Neural progenitor cell (in vitro differentiated cells): ENCODE data around the gene TRIM44.

Experiments used
- EZH2 ChIP-seq: fragments of 200-600 bp; sonication (generic); IDR thresholded peaks from 2 replicates; pipeline ENCODE4 v1.6.1; 2017; ENCODE audit warnings: antibody characterized with exemption, mild to moderate bottlenecking, moderate library complexity
- TF ChIP-seq, protein P1 (sequence below): fragments of 200-600 bp; sonication (generic); IDR thresholded peaks from 2 replicates; pipeline ENCODE4 v1.5.1; 2017; ENCODE audit warnings: antibody characterized with exemption, mild to moderate bottlenecking

DNA sequence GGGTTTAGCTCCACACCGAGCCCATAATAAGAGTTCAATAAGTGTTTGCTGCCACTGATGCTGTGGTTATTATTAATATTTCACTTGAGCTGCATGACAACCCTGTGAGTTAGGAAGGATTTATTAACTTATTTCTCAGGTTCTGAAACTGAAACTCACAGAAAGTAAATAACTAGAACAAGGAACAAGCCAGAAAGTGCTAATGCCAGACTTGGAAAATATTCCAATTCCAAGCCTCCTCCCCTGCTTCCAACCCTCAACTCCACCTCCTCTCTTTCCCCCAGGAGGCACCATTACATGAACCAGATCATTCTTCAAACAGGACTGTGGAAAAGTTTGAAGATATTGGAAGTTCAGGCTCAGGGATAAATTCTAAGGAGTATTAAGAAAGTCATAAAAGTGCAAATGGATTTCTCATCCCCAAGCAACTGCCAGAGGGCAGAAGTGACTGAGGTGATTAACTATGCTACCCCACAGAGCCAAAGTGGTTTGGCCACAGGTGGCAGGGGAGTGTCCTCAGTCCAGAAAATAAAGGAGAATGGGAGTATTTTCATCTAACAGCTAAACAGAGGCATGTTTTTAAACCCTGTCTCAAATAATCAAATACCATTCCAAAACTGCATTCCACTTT, 47.5 kb upstream of the TRIM44 start:
- TF ChIP-seq, protein P1, sequence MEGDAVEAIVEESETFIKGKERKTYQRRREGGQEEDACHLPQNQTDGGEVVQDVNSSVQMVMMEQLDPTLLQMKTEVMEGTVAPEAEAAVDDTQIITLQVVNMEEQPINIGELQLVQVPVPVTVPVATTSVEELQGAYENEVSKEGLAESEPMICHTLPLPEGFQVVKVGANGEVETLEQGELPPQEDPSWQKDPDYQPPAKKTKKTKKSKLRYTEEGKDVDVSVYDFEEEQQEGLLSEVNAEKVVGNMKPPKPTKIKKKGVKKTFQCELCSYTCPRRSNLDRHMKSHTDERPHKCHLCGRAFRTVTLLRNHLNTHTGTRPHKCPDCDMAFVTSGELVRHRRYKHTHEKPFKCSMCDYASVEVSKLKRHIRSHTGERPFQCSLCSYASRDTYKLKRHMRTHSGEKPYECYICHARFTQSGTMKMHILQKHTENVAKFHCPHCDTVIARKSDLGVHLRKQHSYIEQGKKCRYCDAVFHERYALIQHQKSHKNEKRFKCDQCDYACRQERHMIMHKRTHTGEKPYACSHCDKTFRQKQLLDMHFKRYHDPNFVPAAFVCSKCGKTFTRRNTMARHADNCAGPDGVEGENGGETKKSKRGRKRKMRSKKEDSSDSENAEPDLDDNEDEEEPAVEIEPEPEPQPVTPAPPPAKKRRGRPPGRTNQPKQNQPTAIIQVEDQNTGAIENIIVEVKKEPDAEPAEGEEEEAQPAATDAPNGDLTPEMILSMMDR: peak; percentile 4
- TF ChIP-seq EZH2: no peak
